ENCODE data around the gene NDE1.

- TF ChIP-seq GATA2 (IDR thresholded peaks at IDR 0.05; ENCODE audit: low read depth, low read length) (no peak), GATA3 (IDR thresholded peaks at IDR 0.05; ENCODE audit: low read depth, low read length) (no peak)
Measured at GRCh38 chr16:15611610-15612009, 38.4 kb upstream of the NDE1 start.
